ENCODE measurements around the gene RGS7. TPM values are rescaled to one million over a fixed set of nuclear protein-coding genes. Genes with fewer than 3 reads are reported as not detected.

RGS7 gene
- total RNA-seq, 1 donor from 2014 or later, result 16.0 TPM

GRCh38 chr1:240831922-240832321, 525.1 kb downstream of the RGS7 start:
- H3K36me3 Mint-ChIP-seq (ENCODE audit: unreplicated experiment), result no peaks in the 10 kb centered on the region
- no peak overlapping the region for H3K4me3 Mint-ChIP-seq (ENCODE audit: unreplicated experiment)
- H3K4me1 Mint-ChIP-seq (ENCODE audit: low read depth, unreplicated experiment), result no peaks in the 10 kb centered on the region
- no peak for TF ChIP-seq CTCF (IDR thresholded peaks at IDR 0.05; ENCODE audit: partially characterized antibody, unreplicated experiment)
- no peak overlapping the region for H3K27ac Mint-ChIP-seq (ENCODE audit: unreplicated experiment)
- H3K27me3 Mint-ChIP-seq (ENCODE audit: unreplicated experiment), result peaks cover 2% of the 10 kb centered on the region
- no peaks in the 10 kb centered on the region for H3K9me3 Mint-ChIP-seq (ENCODE audit: unreplicated experiment)
- DNase-seq, result no peak

- no peaks in the 10 kb centered on the region for H3K9me3 Mint-ChIP-seq (ENCODE audit: unreplicated experiment)
- peaks cover 2% of the 10 kb centered on the region for H3K27me3 Mint-ChIP-seq (ENCODE audit: unreplicated experiment)
- H3K4me3 Mint-ChIP-seq (ENCODE audit: unreplicated experiment), result no peak overlapping the region
- no peak for TF ChIP-seq CTCF (IDR thresholded peaks at IDR 0.05; ENCODE audit: partially characterized antibody, unreplicated experiment)
- no peak overlapping the region for H3K27ac Mint-ChIP-seq (ENCODE audit: unreplicated experiment)
- no peaks in the 10 kb centered on the region for H3K36me3 Mint-ChIP-seq (ENCODE audit: unreplicated experiment)
- no peaks in the 10 kb centered on the region for H3K4me1 Mint-ChIP-seq (ENCODE audit: low read depth, unreplicated experiment)
- no peak for DNase-seq
Observed at GRCh38 chr1:240831191-240831631, 525.8 kb downstream of the RGS7 start.

GRCh38 chr1:240829487-240829886, 527.5 kb downstream of the RGS7 start:
- no peak for DNase-seq
- H3K27ac Mint-ChIP-seq (ENCODE audit: unreplicated experiment), result no peak overlapping the region
- H3K9me3 Mint-ChIP-seq (ENCODE audit: unreplicated experiment), result no peaks in the 10 kb centered on the region
- H3K4me1 Mint-ChIP-seq (ENCODE audit: low read depth, unreplicated experiment), result no peaks in the 10 kb centered on the region
- no peaks in the 10 kb centered on the region for H3K36me3 Mint-ChIP-seq (ENCODE audit: unreplicated experiment)
- no peak for TF ChIP-seq CTCF (IDR thresholded peaks at IDR 0.05; ENCODE audit: partially characterized antibody, unreplicated experiment)
- H3K27me3 Mint-ChIP-seq (ENCODE audit: unreplicated experiment), result peaks cover 2% of the 10 kb centered on the region
- H3K4me3 Mint-ChIP-seq (ENCODE audit: unreplicated experiment), result no peak overlapping the region

- H3K4me3 Mint-ChIP-seq (ENCODE audit: unreplicated experiment), result no peak overlapping the region
- no peak for TF ChIP-seq CTCF (IDR thresholded peaks at IDR 0.05; ENCODE audit: partially characterized antibody, unreplicated experiment)
- no peaks in the 10 kb centered on the region for H3K27me3 Mint-ChIP-seq (ENCODE audit: unreplicated experiment)
- H3K36me3 Mint-ChIP-seq (ENCODE audit: unreplicated experiment), result no peaks in the 10 kb centered on the region
- no peaks in the 10 kb centered on the region for H3K4me1 Mint-ChIP-seq (ENCODE audit: low read depth, unreplicated experiment)
- DNase-seq, result no peak
- no peaks in the 10 kb centered on the region for H3K9me3 Mint-ChIP-seq (ENCODE audit: unreplicated experiment)
- no peak overlapping the region for H3K27ac Mint-ChIP-seq (ENCODE audit: unreplicated experiment)
Observed at GRCh38 chr1:240827786-240828185, 529.2 kb downstream of the RGS7 start.

GRCh38 chr1:240824238-240824637, 532.8 kb downstream of the RGS7 start:
- no peaks in the 10 kb centered on the region for H3K9me3 Mint-ChIP-seq (ENCODE audit: unreplicated experiment)
- no peak overlapping the region for H3K27ac Mint-ChIP-seq (ENCODE audit: unreplicated experiment)
- no peak overlapping the region for H3K4me3 Mint-ChIP-seq (ENCODE audit: unreplicated experiment)
- H3K4me1 Mint-ChIP-seq (ENCODE audit: low read depth, unreplicated experiment), result no peaks in the 10 kb centered on the region
- TF ChIP-seq CTCF (IDR thresholded peaks at IDR 0.05; ENCODE audit: partially characterized antibody, unreplicated experiment), result no peak
- peak; percentile 15 for DNase-seq
- H3K27me3 Mint-ChIP-seq (ENCODE audit: unreplicated experiment), result peaks cover 2% of the 10 kb centered on the region
- no peaks in the 10 kb centered on the region for H3K36me3 Mint-ChIP-seq (ENCODE audit: unreplicated experiment)
